Measurements from ENCODE around the gene N4BP2L2.

Gene N4BP2L2

GRCh38 chr13:32468502-32469142 lies 70.0 kb downstream of the N4BP2L2 start:
- no peak for DNase-seq (ENCODE audit: low read depth)

GRCh38 chr13:32456591-32456990 lies 82.0 kb downstream of the N4BP2L2 start:
- no peak for DNase-seq (ENCODE audit: low read depth)

- DNase-seq (ENCODE audit: low read depth), result no peak
These were observed 83.0 kb downstream of the N4BP2L2 start for GRCh38 chr13:32455594-32455903.

- DNase-seq (ENCODE audit: low read depth), result no peak
These were observed 83.6 kb downstream of the N4BP2L2 start for GRCh38 chr13:32454886-32455593.

- DNase-seq (ENCODE audit: low read depth), result no peak
These were observed 84.6 kb downstream of the N4BP2L2 start for GRCh38 chr13:32453981-32454380.

- no peak for DNase-seq (ENCODE audit: low read depth)
These were observed 89.6 kb downstream of the N4BP2L2 start for GRCh38 chr13:32448972-32449371.

GRCh38 chr13:32447894-32448623 lies 90.5 kb downstream of the N4BP2L2 start:
- no peak for DNase-seq (ENCODE audit: low read depth)

- DNase-seq (ENCODE audit: low read depth), result no peak
These were observed 91.7 kb downstream of the N4BP2L2 start for GRCh38 chr13:32446773-32447465.

GRCh38 chr13:32446220-32446619 lies 92.4 kb downstream of the N4BP2L2 start:
- DNase-seq (ENCODE audit: low read depth), result no peak

GRCh38 chr13:32445461-32445860 lies 93.1 kb downstream of the N4BP2L2 start:
- no peak for DNase-seq (ENCODE audit: low read depth)

- DNase-seq (ENCODE audit: low read depth), result no peak
These were observed 95.5 kb downstream of the N4BP2L2 start for GRCh38 chr13:32443111-32443510.

GRCh38 chr13:32438871-32439270 lies 99.7 kb downstream of the N4BP2L2 start:
- DNase-seq (ENCODE audit: low read depth), result no peak

GRCh38 chr13:32432856-32433255 lies 105.7 kb downstream of the N4BP2L2 start:
- no peak for DNase-seq (ENCODE audit: low read depth)

- DNase-seq (ENCODE audit: low read depth), result no peak
These were observed 107.2 kb downstream of the N4BP2L2 start for GRCh38 chr13:32431361-32431760.

GRCh38 chr13:32430018-32430747 lies 108.4 kb downstream of the N4BP2L2 start:
- DNase-seq (ENCODE audit: low read depth), result no peak

GRCh38 chr13:32429433-32429909 lies 109.1 kb downstream of the N4BP2L2 start:
- DNase-seq (ENCODE audit: low read depth), result no peak

- no peak for DNase-seq (ENCODE audit: low read depth)
These were observed 109.8 kb downstream of the N4BP2L2 start for GRCh38 chr13:32428581-32429432.

- peak; percentile 68 for DNase-seq (ENCODE audit: low read depth)
These were observed 110.6 kb downstream of the N4BP2L2 start, which contains the start of gene N4BP2L1 for GRCh38 chr13:32427852-32428580. TSS of gene N4BP2L1 (minus strand) at chr13:32428130. CDS start at chr13:32428082, 48 bp downstream.

GRCh38 chr13:32426990-32427851 lies 111.4 kb downstream of the N4BP2L2 start:
- peak; percentile 43 for DNase-seq (ENCODE audit: low read depth)
